Activated gamma-delta T cell (primary cell): ENCODE results near the gene TERF2IP.

Experiments
- DNase-seq: peaks from one replicate; lab custom pipeline; 2025; lab: John Stamatoyannopoulos, UW

Gene TERF2IP

DNA sequence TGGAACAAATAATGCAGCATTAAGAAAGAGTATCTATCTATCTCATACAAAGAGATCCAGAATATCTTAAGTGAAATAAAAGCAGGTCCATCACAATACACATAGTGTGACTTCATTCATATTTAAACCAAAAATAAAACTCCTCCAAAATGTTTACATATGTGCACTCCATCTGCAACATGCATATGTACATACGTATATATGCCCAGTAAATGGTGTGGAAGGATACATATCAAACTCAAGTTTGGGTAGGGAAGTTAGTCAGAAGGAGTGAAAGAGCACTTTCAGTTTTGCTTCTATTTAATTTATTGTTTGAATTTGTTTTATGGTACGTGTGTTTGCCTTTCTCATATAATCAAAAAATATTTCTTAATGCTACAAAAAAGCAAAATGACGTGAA is 12.5 kb upstream of the TERF2IP start:
- no peak for DNase-seq

DNA sequence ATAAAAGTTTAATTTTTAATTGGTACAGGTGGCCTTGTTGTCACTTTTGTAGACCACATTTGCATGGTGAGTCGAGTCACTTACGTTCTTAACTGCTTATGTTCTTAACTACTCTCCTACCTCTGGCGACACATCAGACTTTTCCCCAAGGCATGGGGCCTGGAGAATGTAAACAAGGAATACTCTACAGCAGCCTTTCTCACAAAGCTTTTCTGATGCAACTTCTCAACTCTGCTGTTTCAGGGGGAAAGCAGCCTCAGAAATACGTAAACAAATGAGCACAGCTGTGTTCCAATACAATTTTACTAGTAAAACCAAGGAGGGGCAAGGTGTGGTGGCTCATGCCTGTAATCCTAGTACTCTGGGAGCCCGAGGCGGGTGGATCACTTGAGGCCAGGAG is 7.0 kb upstream of the TERF2IP start:
- DNase-seq, result no peak

DNA sequence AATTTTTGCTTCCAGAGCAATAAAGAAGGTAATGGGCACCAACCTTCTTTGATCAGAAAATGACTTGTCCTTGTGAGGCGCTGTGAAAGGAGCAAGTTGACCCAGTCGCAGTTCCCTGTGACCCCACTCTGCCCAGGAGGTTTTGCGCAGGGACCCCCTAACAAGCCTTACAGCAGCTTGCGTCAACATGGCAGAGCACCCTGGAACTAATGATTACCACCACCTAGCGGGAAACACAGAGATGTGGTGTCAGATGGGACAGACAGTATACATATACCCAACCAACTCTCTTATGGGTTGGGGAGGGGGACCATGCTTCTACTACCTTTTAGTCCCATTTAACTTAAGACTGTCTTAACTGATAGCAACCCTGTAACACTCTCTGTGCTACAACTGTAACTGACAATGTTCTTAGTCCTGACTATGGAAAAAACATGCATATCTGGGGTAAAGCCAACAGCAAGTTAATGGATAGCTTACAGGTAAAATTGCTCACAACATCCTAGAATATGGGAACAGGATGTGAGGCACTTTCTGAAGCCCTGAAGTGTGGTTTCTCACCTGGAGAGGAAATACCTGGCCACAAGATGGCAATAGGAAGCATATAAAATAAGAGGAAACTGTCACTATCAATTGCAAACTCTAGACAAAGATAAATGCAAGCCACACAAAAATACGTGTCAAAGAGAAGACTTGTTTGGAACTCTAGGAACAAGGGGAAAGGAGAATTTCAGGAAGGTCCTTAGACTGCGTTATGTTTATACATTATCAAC is 3.1 kb upstream of the TERF2IP start:
- DNase-seq, result no peak

DNA sequence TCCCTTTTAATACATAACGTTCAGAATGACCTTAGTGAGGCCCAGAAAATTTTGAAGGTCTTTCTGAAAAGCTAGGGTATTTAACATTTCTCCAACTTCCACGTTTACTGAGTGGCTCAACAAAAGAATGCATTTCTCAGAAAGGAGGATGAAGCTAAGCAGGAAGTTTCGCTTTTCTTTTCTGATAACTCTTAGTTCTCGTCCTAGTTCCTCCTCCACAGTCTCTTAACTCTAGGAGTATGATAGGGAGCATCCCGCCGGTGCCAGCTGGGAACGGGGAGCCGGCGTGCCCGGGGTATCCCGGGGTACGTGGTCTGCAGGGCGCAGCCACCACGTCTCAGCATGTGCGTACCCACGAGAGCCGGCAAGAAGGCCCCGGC is 471 bp upstream of the TERF2IP start:
- no peak for DNase-seq

DNA sequence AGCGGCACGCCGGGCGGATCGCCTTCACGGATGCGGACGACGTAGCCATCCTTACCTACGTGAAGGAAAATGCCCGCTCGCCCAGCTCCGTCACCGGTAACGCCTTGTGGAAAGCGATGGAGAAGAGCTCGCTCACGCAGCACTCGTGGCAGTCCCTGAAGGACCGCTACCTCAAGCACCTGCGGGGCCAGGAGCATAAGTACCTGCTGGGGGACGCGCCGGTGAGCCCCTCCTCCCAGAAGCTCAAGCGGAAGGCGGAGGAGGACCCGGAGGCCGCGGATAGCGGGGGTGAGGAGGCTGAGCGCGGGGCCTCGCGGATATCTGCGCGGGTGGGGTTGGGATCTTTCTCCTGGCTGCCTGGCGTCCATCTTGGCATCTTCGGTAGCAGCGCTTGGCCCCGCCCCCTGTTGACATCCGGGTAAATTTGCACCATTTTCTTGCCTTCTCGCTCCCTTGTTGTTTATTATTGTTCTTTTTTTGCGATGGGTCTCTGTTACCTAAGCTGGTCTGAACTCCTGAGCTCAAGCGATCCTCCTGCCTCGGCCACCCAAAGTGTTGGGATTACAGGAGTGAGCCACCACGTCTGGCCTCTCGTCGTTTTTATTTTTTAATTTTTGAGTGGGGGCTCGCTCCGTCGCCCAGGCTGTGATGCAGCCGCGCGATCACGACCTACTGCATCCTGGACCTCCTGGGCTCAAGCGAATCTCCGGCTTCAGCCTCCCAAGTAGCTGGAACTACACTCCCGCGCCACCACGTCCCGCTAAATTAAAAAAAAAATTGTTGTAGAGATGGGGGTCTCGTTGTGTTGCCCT is 898 bp downstream of the TERF2IP start:
- peak; percentile 48 for DNase-seq

DNA sequence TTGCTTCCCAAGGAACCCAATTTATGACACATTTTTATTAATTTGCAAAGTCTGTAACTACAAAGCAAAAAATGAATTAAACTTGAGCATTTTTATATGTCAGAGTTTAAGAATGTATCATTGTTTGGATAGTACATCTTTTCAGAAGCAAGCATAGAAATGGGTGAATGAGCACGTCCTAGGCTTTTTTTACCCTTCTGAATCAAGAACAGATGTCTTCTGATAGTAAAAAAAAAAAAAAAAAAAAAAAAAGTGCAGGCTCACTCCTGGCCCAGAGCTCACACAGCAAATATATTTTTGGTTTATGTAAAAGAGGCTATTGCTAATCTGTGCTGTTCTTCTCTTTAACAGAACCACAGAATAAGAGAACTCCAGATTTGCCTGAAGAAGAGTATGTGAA is 6.3 kb downstream of the TERF2IP start:
- no peak for DNase-seq

DNA sequence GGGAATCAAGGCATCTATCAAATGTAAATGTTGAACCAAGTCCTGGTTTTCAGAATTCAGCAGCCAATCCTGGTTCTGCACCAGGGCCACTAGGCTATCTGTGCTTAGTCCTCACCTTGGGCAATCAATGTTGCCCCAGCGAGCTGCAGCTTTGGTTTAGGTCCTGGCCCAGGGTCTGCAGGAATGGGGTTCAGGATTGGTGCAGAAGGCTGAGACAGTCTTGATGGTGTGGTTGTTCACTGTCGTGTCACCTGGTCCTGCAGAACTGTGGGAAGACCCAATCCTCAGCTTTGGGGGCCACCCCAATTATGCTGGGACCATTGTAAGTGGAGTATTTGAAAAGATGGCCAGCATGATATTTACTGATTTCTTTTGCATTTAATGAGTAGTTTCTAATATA is 10.6 kb downstream of the TERF2IP start:
- no peak for DNase-seq

DNA sequence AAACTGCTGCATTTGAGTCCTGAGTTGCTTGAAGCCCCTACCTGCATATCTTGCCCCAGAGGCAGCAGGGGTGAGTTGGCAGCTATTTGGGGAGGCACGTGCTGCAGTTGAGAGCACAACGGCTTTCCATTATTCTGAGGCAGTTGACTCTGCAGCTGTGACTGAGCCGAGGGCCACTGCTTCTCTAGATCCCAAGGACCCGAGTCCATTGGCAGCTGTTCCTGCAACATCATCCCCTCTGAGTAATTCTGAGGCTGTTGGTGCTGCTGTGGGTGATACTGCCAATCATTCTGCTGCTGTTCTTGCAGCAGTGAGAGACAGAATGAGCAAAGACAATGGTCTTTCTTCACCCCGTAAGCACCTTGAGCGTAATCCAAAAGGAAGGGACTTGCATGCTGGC is 12.7 kb downstream of the TERF2IP start:
- DNase-seq, result no peak

DNA sequence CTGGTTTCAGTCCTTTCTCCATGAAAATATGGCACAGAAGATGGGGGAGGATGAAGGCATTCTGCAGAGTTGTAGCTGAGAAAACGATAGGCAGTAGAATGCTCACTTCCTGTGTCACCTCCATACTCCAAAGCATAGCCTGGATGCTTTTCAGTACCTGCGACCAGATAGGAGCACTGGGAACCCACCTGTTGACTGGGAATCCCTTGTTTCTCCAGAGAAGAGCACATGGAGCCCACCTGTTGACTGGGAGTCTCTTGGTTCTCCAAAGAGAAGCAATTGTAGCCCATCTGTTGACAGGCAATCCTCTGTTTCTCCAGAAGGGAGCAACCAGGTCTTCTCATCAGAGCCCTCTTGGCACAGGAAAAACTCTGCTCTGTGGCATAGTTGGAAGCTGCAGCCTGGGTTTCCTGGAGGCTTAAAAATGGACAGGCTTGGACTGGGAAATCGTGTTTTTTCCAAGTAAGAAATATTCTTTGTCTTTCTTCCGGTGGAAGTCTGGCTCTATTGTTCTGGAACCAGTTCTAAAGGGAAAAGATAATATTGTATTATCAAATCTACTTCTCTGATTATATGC is 13.2 kb downstream of the TERF2IP start:
- DNase-seq, result no peak

DNA sequence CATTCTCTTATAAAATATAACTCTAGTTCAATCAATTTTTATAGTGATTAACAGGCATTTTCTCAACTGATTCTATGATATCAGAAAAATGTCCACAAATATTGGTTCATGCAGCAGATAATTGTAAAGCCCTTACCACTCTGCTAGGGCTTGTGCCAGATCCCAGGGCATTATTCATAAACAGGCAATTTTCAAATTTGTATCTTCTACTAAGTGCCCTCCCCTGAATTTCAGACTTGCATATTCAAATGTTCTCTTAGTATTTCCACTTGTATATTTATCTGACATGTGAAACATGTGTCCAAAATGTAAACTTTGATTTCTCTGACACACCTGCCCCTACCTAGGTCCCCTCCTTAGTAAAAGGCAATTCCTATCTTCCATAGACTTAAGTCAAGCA is 19.9 kb downstream of the TERF2IP start:
- DNase-seq, result no peak

DNA sequence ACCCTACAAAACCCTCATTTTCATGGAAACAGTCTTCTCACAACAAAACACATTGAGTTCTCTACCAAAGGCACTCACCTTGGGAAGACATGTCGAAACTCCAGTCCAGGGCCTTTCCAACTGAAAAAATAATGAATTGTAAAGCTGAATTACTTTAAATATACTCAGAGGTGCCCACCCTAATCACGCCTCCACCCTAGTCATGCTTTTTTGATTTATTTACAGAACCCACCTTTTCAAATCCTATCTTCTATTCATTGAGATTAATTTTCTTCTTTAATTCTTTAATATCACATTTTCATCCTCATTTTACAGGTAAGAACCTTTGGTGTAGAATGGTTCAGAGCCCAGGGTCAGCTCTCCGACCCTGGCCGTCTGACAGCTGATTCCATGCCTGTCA is 29.3 kb downstream of the TERF2IP start, which contains the start of gene CPHXL2:
TSS of gene CPHXL2 (minus strand) at position 101 of the 400 bp plus-strand sequence. CDS start at position 91, 10 bp downstream.
- DNase-seq, result no peak

DNA sequence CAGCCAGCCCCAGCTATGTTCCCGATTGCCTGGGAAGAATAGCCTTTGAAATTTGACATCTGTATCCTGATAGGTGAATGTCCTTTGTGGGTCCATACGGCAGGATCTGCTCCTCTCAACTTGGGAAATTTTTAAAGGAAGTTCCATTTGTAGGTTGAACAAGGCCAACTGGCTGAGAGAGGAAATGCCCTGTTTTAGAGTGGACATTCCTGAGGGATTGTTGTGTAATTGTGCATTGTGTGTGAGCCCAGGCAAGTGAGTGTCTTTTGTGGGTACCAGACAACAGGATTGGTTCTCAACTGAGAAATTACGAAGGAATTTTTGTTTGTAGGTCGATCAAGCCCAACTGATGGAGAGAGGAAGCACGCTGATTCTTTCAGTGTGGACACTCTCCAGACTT is 31.8 kb downstream of the TERF2IP start:
- DNase-seq, result no peak

DNA sequence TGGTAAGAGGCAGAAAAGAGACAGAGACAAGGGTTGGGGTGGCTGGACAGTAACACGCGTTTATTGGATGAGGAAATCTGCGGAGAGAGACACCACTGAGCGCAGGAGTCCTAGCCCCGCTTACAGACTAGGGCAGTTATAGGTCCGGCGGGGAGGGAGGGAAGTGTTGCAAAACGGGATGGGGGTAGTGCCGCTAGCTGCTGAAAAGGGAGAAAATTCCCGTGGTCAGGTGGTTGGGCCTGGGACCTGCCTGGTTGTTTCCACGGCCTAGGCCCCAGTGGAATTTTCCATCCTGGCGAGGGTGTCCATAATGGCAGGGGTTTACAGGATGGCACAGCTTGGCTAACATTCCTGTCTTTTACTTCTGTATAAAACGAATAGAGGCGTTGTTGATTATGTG is 34.7 kb downstream of the TERF2IP start:
- DNase-seq, result no peak

DNA sequence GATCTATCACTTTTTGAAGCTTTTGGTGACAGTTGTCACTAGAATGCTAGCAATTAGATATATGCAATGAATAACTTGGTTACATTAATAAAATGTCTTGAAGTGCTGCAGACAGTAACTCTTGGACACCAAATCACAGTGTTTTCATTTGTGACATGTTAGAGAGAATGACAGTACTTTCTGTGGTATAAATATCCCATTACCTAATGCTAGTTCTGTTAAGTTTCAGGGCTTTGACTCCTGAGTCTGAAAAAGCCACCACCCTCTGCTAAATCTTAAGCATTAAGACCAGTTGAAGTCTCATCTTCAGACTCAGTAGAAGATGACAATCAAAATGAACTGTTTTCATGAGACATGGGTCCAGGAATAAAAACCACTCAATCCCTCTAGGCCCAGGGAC is 39.8 kb downstream of the TERF2IP start:
- no peak for DNase-seq

DNA sequence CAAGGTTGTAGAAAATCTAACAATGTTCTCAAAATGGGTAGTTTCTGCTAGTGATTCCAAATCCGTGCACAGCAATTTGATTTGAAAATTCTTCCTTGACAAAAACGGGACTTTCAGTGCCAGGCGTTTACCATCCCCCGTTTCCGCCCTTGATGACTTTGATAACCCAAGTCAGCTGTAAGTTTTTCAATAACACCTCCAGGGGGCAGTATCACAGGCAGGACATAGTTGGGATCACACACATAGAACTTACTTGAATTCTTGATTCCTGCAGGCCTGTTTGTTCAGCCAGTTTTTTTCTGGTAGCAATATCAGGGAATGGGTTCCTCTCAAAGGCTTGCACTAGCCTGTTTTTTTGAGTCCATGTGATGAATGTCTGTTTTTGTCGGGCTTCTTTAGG is 48.1 kb downstream of the TERF2IP start:
- DNase-seq, result no peak

DNA sequence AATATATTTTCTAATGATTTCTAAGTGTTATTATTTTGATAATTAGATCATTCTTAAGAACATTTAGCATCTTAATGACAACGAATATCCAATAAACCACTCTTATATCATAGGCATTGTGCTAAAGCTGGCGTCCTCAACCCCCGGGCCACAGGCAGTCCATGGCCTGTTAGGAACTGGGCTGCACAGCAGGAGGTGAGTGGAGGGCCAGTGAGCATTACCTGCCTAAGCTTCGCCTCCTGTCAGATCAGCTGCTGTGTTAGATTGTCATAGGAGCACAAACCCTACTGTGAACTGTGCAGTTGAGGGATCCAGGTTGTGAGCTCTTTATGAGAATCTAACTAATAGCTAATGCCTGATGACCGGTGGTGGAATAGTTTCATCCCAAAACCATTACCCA is 50.0 kb downstream of the TERF2IP start:
- no peak for DNase-seq

DNA sequence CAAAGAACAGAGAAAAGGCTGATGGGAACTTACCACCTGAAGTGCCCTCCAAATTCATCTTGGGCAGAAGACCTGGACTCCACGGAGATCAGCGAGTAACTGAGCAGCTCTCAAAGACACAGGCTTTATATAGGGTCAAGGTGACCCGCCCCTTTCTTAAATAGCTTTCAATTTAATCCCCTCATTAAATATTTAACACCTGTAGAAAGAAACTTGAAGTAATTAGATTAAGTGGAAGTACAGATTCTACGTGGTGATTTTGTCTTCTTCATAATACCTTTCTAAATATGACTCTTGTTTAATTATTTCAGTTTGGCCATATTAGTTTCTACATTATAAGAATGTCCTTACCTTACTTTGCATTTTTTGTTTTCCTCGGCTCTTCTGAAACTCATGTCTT is 53.8 kb downstream of the TERF2IP start, which contains the start of gene DUXB:
TSS of gene DUXB (minus strand) at position 101 of the 400 bp plus-strand sequence. CDS start at position 58, 43 bp downstream.
- no peak for DNase-seq

DNA sequence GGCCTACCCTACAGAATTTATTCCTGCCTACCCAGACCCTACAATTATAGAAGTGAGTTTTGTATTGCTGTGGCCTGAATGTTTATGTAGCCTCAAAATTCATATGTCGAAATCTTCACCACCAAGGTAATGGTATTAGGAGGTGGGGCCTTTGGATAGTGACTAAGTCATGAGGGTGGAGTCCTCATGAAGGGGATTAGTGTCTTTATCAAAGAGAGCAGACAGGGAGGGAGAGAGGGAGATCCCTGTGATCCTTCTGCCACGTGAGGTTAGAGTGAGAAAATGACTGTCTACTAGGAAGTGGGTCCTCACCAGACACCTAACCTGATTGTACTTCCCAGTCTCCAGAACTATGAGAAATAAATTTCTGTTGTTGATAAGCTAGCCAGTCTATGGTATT is 54.7 kb downstream of the TERF2IP start:
- no peak for DNase-seq

DNA sequence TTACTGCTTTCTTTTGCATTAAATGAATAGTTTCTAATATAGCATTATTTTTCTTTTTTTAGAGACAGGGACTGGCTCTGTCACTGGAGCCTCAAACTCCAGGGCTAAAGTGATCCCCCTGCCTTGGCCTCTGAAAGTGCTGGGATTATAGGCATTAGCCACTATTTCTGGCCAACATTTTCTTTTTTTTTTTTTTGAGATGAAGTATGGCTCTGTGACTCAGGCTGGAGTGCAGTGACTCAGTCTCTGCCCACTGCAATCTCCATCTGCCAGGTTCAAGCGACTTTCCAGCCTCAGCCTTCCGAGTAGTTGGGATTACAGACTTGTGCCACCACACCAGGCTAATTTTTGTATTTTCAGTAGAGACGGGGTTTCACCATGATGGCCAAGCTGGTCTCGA is 55.7 kb downstream of the TERF2IP start:
- DNase-seq, result no peak
